ENCODE data around the gene TCERG1L. TPM values are rescaled to one million over a fixed set of nuclear protein-coding genes. Genes with fewer than 3 reads are reported as not detected.
"Not testable (repeated sequence)": the region's sequence is repeated elsewhere in the genome, so short reads cannot be mapped to it uniquely, and the experiment has no call there.

The TCERG1L gene
- 0.91 TPM for total RNA-seq

- no peak for DNase-seq (ENCODE audit: low spot score)
Measured at GRCh38 chr10:131311661-131312477, at the start of gene TCERG1L. TCERG1L (minus strand) TSS chr10:131311721; CDS start chr10:131311635, 86 bp downstream.

- no peak for DNase-seq (ENCODE audit: low spot score)
Measured at GRCh38 chr10:131358741-131359442, 47.4 kb upstream of the TCERG1L start.

GRCh38 chr10:131356442-131356841, 44.9 kb upstream of the TCERG1L start:
- DNase-seq (ENCODE audit: low spot score), result no peak

- DNase-seq (ENCODE audit: low spot score), result no peak
Measured at GRCh38 chr10:131355881-131356280, 44.4 kb upstream of the TCERG1L start.

- no peak for DNase-seq (ENCODE audit: low spot score)
Measured at GRCh38 chr10:131355056-131355455, 43.5 kb upstream of the TCERG1L start.

GRCh38 chr10:131354380-131354779, 42.9 kb upstream of the TCERG1L start:
- DNase-seq (ENCODE audit: low spot score), result no peak

GRCh38 chr10:131352765-131353290, 41.3 kb upstream of the TCERG1L start:
- DNase-seq (ENCODE audit: low spot score), result no peak

GRCh38 chr10:131350660-131351059, 39.1 kb upstream of the TCERG1L start:
- DNase-seq (ENCODE audit: low spot score), result no peak

- DNase-seq (ENCODE audit: low spot score), result no peak
Measured at GRCh38 chr10:131350245-131350644, 38.7 kb upstream of the TCERG1L start.

- DNase-seq (ENCODE audit: low spot score), result no peak
Measured at GRCh38 chr10:131346456-131346855, 34.9 kb upstream of the TCERG1L start.

- DNase-seq (ENCODE audit: low spot score), result no peak
Measured at GRCh38 chr10:131345691-131346090, 34.2 kb upstream of the TCERG1L start.

GRCh38 chr10:131344747-131345146, 33.2 kb upstream of the TCERG1L start:
- no peak for DNase-seq (ENCODE audit: low spot score)

GRCh38 chr10:131337741-131338140, 26.2 kb upstream of the TCERG1L start:
- no peak for DNase-seq (ENCODE audit: low spot score)

- no peak for DNase-seq (ENCODE audit: low spot score)
Measured at GRCh38 chr10:131332821-131333220, 21.3 kb upstream of the TCERG1L start.

- no peak for DNase-seq (ENCODE audit: low spot score)
Measured at GRCh38 chr10:131323880-131324279, 12.4 kb upstream of the TCERG1L start.

GRCh38 chr10:131323025-131323424, 11.5 kb upstream of the TCERG1L start:
- no peak for DNase-seq (ENCODE audit: low spot score)

GRCh38 chr10:131322575-131322974, 11.1 kb upstream of the TCERG1L start:
- DNase-seq (ENCODE audit: low spot score), result not testable (repeated sequence)

- no peak for DNase-seq (ENCODE audit: low spot score)
Measured at GRCh38 chr10:131320860-131321604, 9.5 kb upstream of the TCERG1L start.

- DNase-seq (ENCODE audit: low spot score), result no peak
Measured at GRCh38 chr10:131318814-131319213, 7.3 kb upstream of the TCERG1L start.

GRCh38 chr10:131318291-131318690, 6.8 kb upstream of the TCERG1L start:
- DNase-seq (ENCODE audit: low spot score), result no peak

- DNase-seq (ENCODE audit: low spot score), result no peak
Measured at GRCh38 chr10:131316321-131317075, 5.0 kb upstream of the TCERG1L start.
